Muscle of leg (tissue), 11 donors: ENCODE measurements around the gene NUDC. TPM values are rescaled to one million over a fixed set of nuclear protein-coding genes. Genes with fewer than 3 reads are reported as not detected.

Source experiments
- DNase-seq: peaks from one replicate; pipeline ENCODE4 v3.0.0; 2013
- H3K27ac ChIP-seq: one replicate; pipeline ENCODE4 v1.5.1; 2013; ENCODE audit warnings: mild to moderate bottlenecking, low read length, control low read depth
- H3K27me3 ChIP-seq: one replicate; pipeline ENCODE4 v1.6.1; 2013; ENCODE audit warnings: low read length; ENCODE audit not compliant: control insufficient read depth, insufficient read depth
- H3K36me3 ChIP-seq: one replicate; pipeline ENCODE4 v1.6.1; 2013; ENCODE audit warnings: low read length; ENCODE audit not compliant: control insufficient read depth, insufficient read depth
- H3K4me1 ChIP-seq: one replicate; pipeline ENCODE4 v1.6.1; 2013; ENCODE audit warnings: low read length; ENCODE audit not compliant: control insufficient read depth, insufficient read depth
- H3K4me3 ChIP-seq: one replicate; pipeline ENCODE4 v1.5.1; 2013; ENCODE audit warnings: low read length, control low read depth
- H3K9me3 ChIP-seq: replicated peaks from 2 replicates; pipeline ENCODE4 v1.6.1; 2013; ENCODE audit warnings: low read depth, low read length; ENCODE audit not compliant: control insufficient read depth
- WGBS: methylation state at CpG from one replicate; pipeline ENCODE4 v1.1.5; 2013; ENCODE audit warnings: missing lambda C conversion rate; ENCODE audit not compliant: insufficient coverage; 5-methylcytosine and 5-hydroxymethylcytosine counted together
- polyA plus RNA-seq, 8 donors: library from polyadenylated mRNA; unstranded; fragments of 120-200 nt; gene quantifications; one replicate each; pipeline versions ENCODE4 v1.2.1 to v1.2.3, GENCODE V29; 2013; ENCODE audit warnings: inconsistent platforms in 1 of 8, low replicate concordance in 1 of 8; ENCODE audit not compliant: insufficient read length in 8 of 8, insufficient read depth in 1 of 8
- total RNA-seq: library from RNA; stranded (reverse); fragments of 120-200 nt; gene quantifications from one replicate; pipeline ENCODE4 v1.2.4, GENCODE V29; 2013

NUDC gene
- total and polyA plus RNA-seq, 9 donors: 25.8 to 65.5 (median 60.7) TPM

DNA sequence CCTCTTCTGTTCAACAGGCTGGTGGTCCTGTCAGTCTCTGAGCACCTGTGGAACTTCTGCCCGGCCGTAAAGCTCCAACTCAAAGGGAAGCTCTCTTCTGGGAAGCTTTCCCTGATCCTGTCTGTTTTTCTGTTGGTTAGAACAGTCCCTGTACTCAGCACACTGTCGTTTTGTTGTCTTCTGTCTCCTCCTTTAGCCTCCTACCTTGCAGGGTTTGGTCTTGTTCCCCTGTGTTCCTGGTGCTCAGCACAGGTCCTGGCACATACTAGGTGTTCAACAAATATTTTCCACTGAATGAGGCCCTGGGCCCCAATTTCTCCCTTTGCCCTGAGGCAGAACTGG, 39.1 kb downstream of the NUDC start:
- Histone ChIP-seq H3K4me3 (no peak overlapping the region), H3K27ac (no peak overlapping the region), H3K36me3 (no peaks in the 10 kb centered on the region), H3K9me3 (peaks cover 3% of the 10 kb centered on the region), H3K4me1 (peaks cover 4% of the 10 kb centered on the region), H3K27me3 (peaks cover 57% of the 10 kb centered on the region)
- WGBS: 3% methylated on average over 3 of the region's 3 CpGs
- no peak for DNase-seq

DNA sequence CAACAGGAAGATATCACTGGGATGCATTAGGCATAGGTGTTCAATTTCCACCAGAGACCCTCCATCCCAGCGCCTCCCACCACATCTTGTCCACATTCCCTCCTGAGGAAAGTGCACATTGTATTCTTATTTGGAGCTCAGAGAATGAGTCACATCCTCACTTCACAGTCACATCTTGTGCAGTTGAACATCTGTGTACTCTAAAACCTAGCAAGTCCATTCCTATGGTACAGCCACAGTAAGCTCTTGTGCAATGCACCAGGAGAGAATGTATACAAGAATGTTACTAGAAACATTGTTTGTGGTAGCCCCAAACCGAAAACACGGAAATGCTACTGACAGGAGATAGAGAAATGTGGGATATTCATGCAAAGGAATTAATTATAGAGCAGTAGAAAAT, 40.3 kb downstream of the NUDC start:
- peaks cover 4% of the 10 kb centered on the region for H3K4me1 ChIP-seq
- no peak for DNase-seq
- WGBS: 71% methylated on average over 2 of the region's 3 CpGs

DNA sequence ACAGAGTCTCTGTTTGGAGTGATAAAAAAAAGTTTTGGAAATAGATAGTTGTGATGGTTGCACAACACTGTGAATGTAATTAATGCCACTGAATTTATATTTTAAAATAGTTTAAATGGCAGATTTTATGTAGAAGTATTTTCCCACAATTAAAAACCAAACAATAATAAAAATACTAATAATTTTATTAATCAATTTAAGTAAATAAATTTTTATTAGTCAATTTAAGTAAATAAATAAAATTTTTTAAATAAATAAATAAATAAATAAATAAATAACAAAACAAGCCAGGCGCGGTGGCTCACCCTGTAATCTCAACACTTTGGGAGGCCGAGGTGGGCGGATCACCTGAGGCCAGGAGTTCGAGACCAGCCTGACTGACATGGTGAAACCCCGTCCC, 43.7 kb downstream of the NUDC start:
- no peak for DNase-seq
- Histone ChIP-seq H3K27me3 (peaks cover 38% of the 10 kb centered on the region), H3K4me3 (no peak overlapping the region), H3K9me3 (no peaks in the 10 kb centered on the region), H3K36me3 (no peaks in the 10 kb centered on the region), H3K27ac (no peak overlapping the region), H3K4me1 (no peaks in the 10 kb centered on the region)
- WGBS: 85% methylated on average over 4 of the region's 6 CpGs

More for the DNA sequence above, 40.3 kb downstream of the NUDC start:
- Histone ChIP-seq H3K36me3 (no peaks in the 10 kb centered on the region), H3K4me3 (no peak overlapping the region), H3K27ac (no peak overlapping the region), H3K27me3 (peaks cover 60% of the 10 kb centered on the region), H3K9me3 (no peaks in the 10 kb centered on the region)

DNA sequence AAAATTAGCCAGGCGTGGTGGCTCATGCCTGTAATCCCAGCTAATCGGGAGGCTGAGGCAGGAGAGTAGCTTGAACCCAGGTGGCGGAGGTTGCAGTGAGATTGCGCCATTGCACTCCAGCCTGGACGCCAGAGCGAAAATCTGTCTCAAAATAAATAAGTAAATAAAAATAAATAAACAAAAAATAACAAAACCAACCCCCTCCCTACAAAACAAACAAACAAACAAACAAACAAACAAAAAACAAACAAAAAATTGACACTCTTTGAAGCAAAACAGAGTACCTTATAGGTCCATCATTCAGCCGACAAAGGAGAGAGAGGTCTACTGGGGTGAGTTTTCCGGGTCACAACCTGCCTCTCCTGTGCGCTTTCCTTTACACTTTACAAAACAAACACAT, 44.1 kb downstream of the NUDC start:
- H3K27ac ChIP-seq: no peak overlapping the region
- no peaks in the 10 kb centered on the region for H3K4me1 ChIP-seq
- H3K36me3 ChIP-seq: no peaks in the 10 kb centered on the region
- WGBS: 92% methylated on average over 2 of the region's 9 CpGs
- no peak overlapping the region for H3K4me3 ChIP-seq
- DNase-seq: no peak
- peaks cover 33% of the 10 kb centered on the region for H3K27me3 ChIP-seq
- no peaks in the 10 kb centered on the region for H3K9me3 ChIP-seq

DNA sequence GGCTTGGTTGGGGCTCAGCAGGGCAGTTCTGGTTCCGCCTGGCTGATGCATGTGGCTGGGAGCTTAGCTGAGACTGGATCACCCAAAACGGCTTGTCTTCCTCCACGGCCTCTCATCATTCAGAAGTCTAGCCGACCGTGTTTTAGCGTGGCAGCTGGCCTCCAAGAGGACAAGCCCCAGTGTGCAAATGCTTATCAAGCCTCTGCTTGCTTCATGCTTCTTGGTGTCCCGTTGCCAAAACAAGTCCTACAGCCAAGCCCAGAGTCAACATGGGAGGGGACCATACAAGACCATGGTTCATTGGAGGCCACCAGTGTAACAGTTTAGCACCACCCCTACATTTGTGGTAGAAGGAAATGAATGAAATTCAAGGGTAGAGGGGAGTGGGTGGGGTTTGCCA, 49.3 kb downstream of the NUDC start:
- DNase-seq: no peak
- Histone ChIP-seq H3K4me3 (no peak overlapping the region), H3K4me1 (no peaks in the 10 kb centered on the region), H3K9me3 (no peaks in the 10 kb centered on the region), H3K27ac (no peak overlapping the region), H3K36me3 (no peaks in the 10 kb centered on the region), H3K27me3 (peaks cover 17% of the 10 kb centered on the region)
- WGBS: 54% methylated on average over 7 of the region's 7 CpGs

DNA sequence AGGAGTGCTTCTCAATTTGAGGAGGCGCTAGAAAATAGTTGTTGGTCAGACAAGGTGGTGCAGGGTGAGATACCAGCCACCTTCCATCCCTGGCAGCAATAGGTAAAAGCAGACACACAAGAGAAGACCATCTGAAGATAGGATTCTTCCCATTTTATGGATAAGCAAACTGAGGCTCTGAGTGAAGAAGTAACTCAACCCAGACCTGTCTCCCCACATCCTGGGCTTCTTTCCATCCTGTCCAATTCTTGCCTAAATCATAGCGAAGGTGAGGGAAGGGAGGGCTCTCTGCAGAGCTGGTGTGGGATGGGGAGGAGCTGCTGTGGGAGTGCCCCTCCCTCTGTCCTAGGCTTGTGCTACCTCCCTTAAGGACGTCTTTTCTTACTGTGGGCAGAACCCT, 50.0 kb downstream of the NUDC start:
- Histone ChIP-seq H3K27ac (no peak overlapping the region), H3K36me3 (no peaks in the 10 kb centered on the region), H3K9me3 (no peaks in the 10 kb centered on the region), H3K4me1 (no peaks in the 10 kb centered on the region), H3K27me3 (peaks cover 15% of the 10 kb centered on the region), H3K4me3 (no peak overlapping the region)
- no peak for DNase-seq
- WGBS: 80% methylated on average over 1 of the region's 3 CpGs

DNA sequence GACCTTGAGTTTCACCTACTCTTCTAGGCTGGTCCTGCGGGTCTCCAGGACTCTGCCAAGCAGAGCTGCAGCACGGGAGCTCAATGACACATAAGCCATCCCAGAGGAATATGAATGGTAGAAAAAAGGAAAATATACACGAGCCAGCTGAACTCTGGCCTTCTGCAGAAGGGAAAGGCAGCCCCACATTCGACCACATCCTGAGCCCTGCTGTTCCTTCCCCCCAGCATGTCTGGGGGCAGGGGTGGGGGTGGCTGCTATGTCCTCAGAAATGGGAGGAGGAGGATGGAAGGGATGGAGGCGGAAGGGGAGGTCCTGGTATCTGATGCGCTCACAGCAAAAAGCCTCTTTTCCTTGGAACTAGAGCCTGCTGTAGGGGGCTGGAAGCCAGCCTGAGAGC, 50.8 kb downstream of the NUDC start:
- Histone ChIP-seq H3K27me3 (peaks cover 12% of the 10 kb centered on the region), H3K9me3 (no peaks in the 10 kb centered on the region)
- 35% methylated on average over 2 of the region's 6 CpGs for WGBS

DNA sequence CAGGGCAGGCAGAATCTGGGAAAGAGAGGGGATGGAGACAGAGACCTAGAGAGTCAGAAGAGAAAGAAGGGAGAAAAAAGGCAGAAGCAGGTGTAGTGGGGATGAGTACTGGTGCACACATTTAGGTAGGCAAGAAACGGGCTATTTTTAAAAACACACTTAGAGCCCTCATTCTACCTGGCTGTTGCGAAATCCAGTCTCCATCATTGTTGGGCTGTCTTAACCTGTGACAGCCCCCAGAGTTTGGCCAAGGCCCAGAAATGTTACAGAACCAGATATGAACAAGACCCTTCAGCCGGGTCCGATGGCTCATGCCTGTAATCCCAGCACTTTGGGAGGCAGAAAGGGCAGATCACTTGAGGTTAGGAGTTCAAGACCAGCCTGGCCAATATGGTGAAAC, 51.3 kb downstream of the NUDC start:
- 84% methylated on average over 3 of the region's 4 CpGs for WGBS
- H3K27ac ChIP-seq: no peak overlapping the region
- H3K4me3 ChIP-seq: no peak overlapping the region

More for the DNA sequence above, 50.8 kb downstream of the NUDC start:
- no peak for DNase-seq
- Histone ChIP-seq H3K36me3 (no peaks in the 10 kb centered on the region), H3K4me1 (no peaks in the 10 kb centered on the region), H3K4me3 (no peak overlapping the region), H3K27ac (no peak overlapping the region)

DNA sequence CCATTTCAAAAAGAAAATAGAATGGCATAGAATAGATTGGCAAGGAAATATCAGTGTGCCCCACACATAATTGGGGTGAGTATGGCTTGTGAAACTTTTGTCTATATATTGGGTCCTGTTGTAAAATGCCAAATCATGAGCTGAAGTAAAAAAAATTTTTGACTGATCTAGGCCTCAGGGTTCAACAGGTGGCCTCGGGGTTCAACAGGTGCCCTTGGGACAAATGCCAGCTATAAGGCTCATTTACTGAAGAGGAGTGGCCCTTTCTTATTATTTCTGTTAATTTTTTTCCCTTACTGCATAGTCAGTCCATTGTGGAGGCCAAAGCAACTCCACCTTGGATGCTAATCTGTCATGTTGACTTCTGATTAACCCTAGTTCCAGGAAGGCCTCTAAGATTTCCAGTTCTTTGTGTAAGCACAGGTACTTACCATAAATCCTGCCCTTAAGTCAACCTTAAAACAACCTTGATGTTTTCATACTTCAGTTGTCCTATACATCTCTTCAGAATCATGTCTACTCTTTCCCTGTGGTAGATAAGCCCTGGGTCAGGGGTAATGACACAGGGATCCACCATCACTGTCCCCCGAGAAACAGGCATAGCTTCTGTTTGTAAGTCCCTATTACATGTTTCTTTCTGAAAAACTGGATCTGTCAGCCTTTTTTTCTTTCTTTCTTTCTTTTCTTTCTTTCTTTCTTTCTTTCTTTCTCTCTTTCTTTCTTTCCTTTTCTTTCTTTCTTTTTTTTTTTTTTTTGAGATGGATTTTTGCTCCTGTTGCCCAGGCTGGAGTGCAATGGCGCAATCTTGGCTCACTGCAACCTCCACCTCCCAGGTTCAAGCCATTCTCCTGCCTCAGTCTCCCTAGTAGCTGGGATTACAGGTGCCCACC, 55.3 kb downstream of the NUDC start:
- H3K4me3 ChIP-seq: no peak overlapping the region
- H3K4me1 ChIP-seq: no peaks in the 10 kb centered on the region
- H3K27ac ChIP-seq: no peak overlapping the region
- WGBS: no CpG with 5 or more reads among the region's 3 CpGs
- no peaks in the 10 kb centered on the region for H3K27me3 ChIP-seq
- no peak for DNase-seq
- H3K9me3 ChIP-seq: no peaks in the 10 kb centered on the region
- H3K36me3 ChIP-seq: no peaks in the 10 kb centered on the region

More for the DNA sequence above, 51.3 kb downstream of the NUDC start:
- H3K36me3 ChIP-seq: no peaks in the 10 kb centered on the region
- no peak for DNase-seq
- peaks cover 12% of the 10 kb centered on the region for H3K27me3 ChIP-seq
- H3K4me1 ChIP-seq: no peaks in the 10 kb centered on the region
- H3K9me3 ChIP-seq: no peaks in the 10 kb centered on the region

DNA sequence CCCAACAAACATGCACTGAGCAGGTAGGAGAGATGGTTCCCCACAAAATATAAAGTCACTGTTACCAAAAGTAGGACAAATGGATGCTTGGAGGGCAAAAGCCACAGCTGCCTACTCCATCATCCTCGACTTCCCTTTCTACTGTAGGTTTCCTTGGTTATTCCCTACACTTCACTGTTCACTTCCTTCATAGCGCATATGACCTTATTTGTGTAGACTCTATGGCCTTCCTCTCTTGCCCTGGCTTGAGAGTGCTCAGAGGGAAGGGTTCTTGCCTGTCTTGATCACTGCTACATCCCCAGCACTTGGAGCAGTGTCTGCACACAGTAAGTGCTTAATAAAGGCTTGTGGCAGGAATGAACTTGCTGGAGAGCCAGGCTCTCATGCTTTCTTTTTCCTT, 57.4 kb downstream of the NUDC start:
- Histone ChIP-seq H3K27ac (no peak overlapping the region), H3K4me1 (no peaks in the 10 kb centered on the region), H3K36me3 (no peaks in the 10 kb centered on the region), H3K27me3 (peaks cover 3% of the 10 kb centered on the region), H3K4me3 (no peak overlapping the region), H3K9me3 (no peaks in the 10 kb centered on the region)
- no peak for DNase-seq
- 33% methylated on average over 1 of the region's 2 CpGs for WGBS
